Panc1 (cell line): Measurements from ENCODE around the gene CD55.

Experiments
- CTCF ChIP-seq: fragments of 450-650 bp; IDR thresholded peaks from 2 replicates; pipeline ENCODE4 v1.5.1; 2017; ENCODE audit warnings: mild to moderate bottlenecking
- POLR2AphosphoS5 ChIP-seq: IDR thresholded peaks from 2 replicates; pipeline ENCODE4 v1.6.1; 2012; ENCODE audit warnings: mild to moderate bottlenecking, low read depth, low read length, moderate library complexity
- TCF7L2 ChIP-seq: IDR thresholded peaks from 2 replicates; pipeline ENCODE4 v1.6.1; 2011; ENCODE audit warnings: mild to moderate bottlenecking, low read depth, low read length, inconsistent platforms

- TF ChIP-seq CTCF (no peak), POLR2AphosphoS5 (no peak), TCF7L2 (no peak)
Observed at GRCh38 chr1:207355060-207355459, 33.6 kb downstream of the CD55 start.
